Panc1 (cell line): ENCODE data around the gene ZNG1E. TPM values are rescaled to one million over a fixed set of nuclear protein-coding genes. Genes with fewer than 3 reads are reported as not detected.
"Not testable (repeated sequence)": the region's sequence is repeated elsewhere in the genome, so short reads cannot be mapped to it uniquely, and the experiment has no call there.

Experiments
- ATAC-seq: fragments of 200-7000 bp; cut with Tn5 transposase; 2 replicates; pipeline ENCODE4 v1.9.1; 2020; ENCODE audit warnings: mild to moderate bottlenecking, moderate library complexity
- Bru-seq: library from RNA; stranded (reverse); fragments of 400-500 nt; gene quantifications from one replicate; lab custom pipeline; 2021; lab: Mats Ljungman, UMichigan
- BruChase-seq, 2 experiments: library from RNA; stranded (reverse); fragments of 400-500 nt; gene quantifications; one replicate each; lab custom pipeline; 2021; lab: Mats Ljungman, UMichigan
- BruUV-seq: library from RNA; stranded (reverse); fragments of 400-500 nt; replicated peaks from 2 replicates; lab custom pipeline; 2021; lab: Mats Ljungman, UMichigan
- CTCF ChIA-PET: fragments of 300-600 bp; sonication (Branson Sonifier 250); formaldehyde crosslinking; loops from one replicate; lab custom pipeline; 2022; ENCODE audit warnings: antibody characterized with exemption; lab: Charles Lee
- POLR2A ChIA-PET: fragments of 300-600 bp; sonication (Branson Sonifier 250); formaldehyde crosslinking; loops from one replicate; lab custom pipeline; 2022; ENCODE audit warnings: antibody characterized with exemption; lab: Charles Lee
- DNase-seq: peaks from one replicate; pipeline ENCODE4 v3.0.0-alpha.2; 2010; ENCODE audit warnings: low read depth, low spot score
- H3K27ac ChIP-seq: 2 replicates; pipeline ENCODE4 v1.5.1; 2011; ENCODE audit warnings: mild to moderate bottlenecking, low read length, inconsistent platforms
- H3K27me3 ChIP-seq: fragments of 200-500 bp; sonication (Bioruptor generic); 2 replicates; pipeline ENCODE4 v1.6.0; 2014; ENCODE audit warnings: low read length, inconsistent platforms; ENCODE audit not compliant: control insufficient read depth, insufficient read depth
- H3K36me3 ChIP-seq: fragments of 200-500 bp; sonication (Bioruptor generic); 2 replicates; pipeline ENCODE4 v1.5.1; 2014; ENCODE audit warnings: inconsistent platforms, mild to moderate bottlenecking, low read length, moderate library complexity; ENCODE audit not compliant: control insufficient read depth, insufficient read depth
- H3K4me1 ChIP-seq: 2 replicates; pipeline ENCODE4 v1.5.1; 2011; ENCODE audit warnings: inconsistent platforms, mild to moderate bottlenecking, low read length, moderate library complexity; ENCODE audit not compliant: control insufficient read depth, insufficient read depth
- H3K4me3 ChIP-seq, 2 experiments: 2 replicates each; pipeline ENCODE4 v1.5.1; 2011 to 2012; ENCODE audit warnings: low read depth in 2 of 2, low read length in 2 of 2, mild to moderate bottlenecking in 2 of 2, inconsistent platforms in 1 of 2, moderate library complexity in 1 of 2
- H3K9me3 ChIP-seq: fragments of 200-500 bp; sonication (Bioruptor generic); 2 replicates; pipeline ENCODE4 v1.5.1; 2014; ENCODE audit warnings: low read depth, mild to moderate bottlenecking, inconsistent platforms, low read length, moderate library complexity; ENCODE audit not compliant: control insufficient read depth, insufficient read depth
- in situ Hi-C: cut with HindIII; loops from 2 replicates; pipeline ENCODE4 v1.10.0; 2016; ENCODE audit warnings: low sequenced_read_pairs, low pct_unique_long_range_greater_than_20kb
- intact Hi-C: fragments of 100-400 bp; cut with micrococcal nuclease; formaldehyde crosslinking; loops from one replicate; pipeline ENCODE4 v1.10.0; 2022; ENCODE audit not compliant: unreplicated experiment
- long read RNA-seq: library from polyadenylated mRNA; unstranded; transcript quantifications from one replicate; pipeline ENCODE4 v2.0.0, GENCODE V29; 2021; ENCODE audit not compliant: unreplicated experiment
- polyA plus RNA-seq: library from polyadenylated mRNA; unstranded; fragments of >200 nt; gene quantifications from one replicate; pipeline ENCODE4 v1.2.1, GENCODE V29; 2012; ENCODE audit warnings: missing spikeins; ENCODE audit not compliant: insufficient read length
- total RNA-seq: library from RNA; stranded (reverse); gene quantifications from one replicate; pipeline ENCODE4 v1.2.1, GENCODE V29; 2021; ENCODE audit not compliant: unreplicated experiment

Gene ZNG1E
- total RNA-seq: 22.9 TPM
- polyA plus RNA-seq: 18.4 TPM
- percentile 73 among the genes with signal in this experiment for Bru-seq, nascent RNA
- percentile 71 among the genes with signal in this experiment for BruChase-seq, experiment 1, labeled RNA remaining after a 2-hour chase
- BruChase-seq, experiment 2, labeled RNA remaining after a 6-hour chase: percentile 61 among the genes with signal in this experiment
- long read RNA-seq, transcript CBWD5-202 (3 exons, 1,347 nt): major isoform, 12 of 38 reads
- long read RNA-seq, transcript CBWD5-207 (15 exons, 1,791 nt): major isoform, 12 of 38 reads
- long read RNA-seq, partial matches to known transcripts: 1 of 38 reads
- long read RNA-seq, other reads (novel, unspliced or antisense): 10 of 38 reads

DNA sequence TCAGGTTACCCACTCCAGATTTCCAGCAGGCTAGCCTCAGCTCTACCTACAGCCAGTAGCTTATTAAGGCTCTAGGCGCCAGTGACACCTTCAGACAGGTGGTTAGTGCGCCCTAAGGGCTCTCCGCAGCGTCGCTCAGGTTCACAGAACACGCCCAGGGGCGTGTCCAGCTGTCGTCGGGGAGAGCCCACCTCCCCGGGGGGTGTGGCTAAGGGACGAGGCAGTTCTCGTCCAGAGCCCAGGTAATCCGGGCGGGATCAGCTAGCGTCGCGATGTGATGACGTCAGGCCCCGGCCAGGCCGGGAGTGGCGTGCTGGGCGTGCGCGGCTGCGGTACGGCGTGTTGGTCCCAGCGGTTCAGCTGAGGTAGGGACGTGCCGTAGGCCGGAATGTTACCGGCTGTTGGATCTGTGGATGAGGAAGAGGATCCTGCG lies at the start of gene ZNG1E:
ZNG1E (plus strand) TSS at position 340 of the 433 bp plus-strand sequence; CDS start at position 389, 49 bp downstream.
- H3K27me3 ChIP-seq, intact Hi-C loops: not testable (repeated sequence)

DNA sequence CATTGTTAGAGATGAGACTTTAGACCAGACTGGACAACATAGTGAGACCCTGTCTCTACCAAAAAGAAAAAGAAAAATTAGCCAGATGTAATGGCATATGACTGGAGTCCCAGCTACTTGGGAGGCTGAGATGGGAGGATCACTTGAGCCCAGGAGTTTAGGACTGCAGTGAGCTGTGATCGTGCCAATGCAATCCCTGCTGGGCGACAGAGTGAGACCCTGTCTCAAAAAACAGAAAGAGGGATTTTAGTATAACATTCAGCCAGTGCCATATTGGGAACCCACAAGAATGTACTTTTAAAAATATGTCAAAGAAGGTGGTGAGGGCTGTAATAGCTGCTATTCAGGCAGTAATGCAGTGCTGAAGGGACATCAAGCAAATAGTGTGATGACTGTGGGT lies 2.1 kb upstream of the ZNG1E start:
- POLR2A ChIA-PET, H3K36me3 ChIP-seq, H3K4me3 ChIP-seq, CTCF ChIA-PET, BruUV-seq, H3K27me3 ChIP-seq, in situ Hi-C loops, ATAC-seq, H3K4me1 ChIP-seq, H3K9me3 ChIP-seq, intact Hi-C loops, H3K27ac ChIP-seq, DNase-seq: not testable (repeated sequence)

More for the DNA sequence above, at the start of gene ZNG1E:
- H3K4me3 ChIP-seq: peak within 1 kb of the TSS; percentile 35 to 55
- DNase-seq, H3K27ac ChIP-seq, in situ Hi-C loops, BruUV-seq, H3K4me1 ChIP-seq, H3K9me3 ChIP-seq, CTCF ChIA-PET, H3K36me3 ChIP-seq, POLR2A ChIA-PET, ATAC-seq: not testable (repeated sequence)

DNA sequence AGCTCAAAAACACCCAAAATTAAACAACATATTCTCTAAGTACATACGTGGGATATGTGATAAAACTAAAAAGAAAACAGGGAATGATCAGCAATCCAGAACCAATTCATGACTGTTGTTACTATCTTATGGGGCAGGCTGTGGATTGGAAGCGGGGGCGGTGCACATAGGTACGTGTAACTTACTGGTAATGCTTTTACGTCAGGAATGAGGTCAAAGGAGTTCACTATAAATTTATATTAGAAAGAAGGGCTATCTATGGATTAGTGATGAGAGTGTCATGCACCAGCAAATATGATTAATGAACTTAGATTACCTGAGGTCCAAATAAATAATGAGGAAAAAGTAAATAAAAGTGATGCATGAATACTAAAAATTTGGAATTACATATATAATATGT lies 710 bp upstream of the ZNG1E start:
- H3K4me1 ChIP-seq, POLR2A ChIA-PET, H3K27ac ChIP-seq, BruUV-seq, H3K27me3 ChIP-seq, H3K36me3 ChIP-seq, ATAC-seq, intact Hi-C loops, in situ Hi-C loops, DNase-seq, H3K9me3 ChIP-seq, H3K4me3 ChIP-seq, CTCF ChIA-PET: not testable (repeated sequence)

DNA sequence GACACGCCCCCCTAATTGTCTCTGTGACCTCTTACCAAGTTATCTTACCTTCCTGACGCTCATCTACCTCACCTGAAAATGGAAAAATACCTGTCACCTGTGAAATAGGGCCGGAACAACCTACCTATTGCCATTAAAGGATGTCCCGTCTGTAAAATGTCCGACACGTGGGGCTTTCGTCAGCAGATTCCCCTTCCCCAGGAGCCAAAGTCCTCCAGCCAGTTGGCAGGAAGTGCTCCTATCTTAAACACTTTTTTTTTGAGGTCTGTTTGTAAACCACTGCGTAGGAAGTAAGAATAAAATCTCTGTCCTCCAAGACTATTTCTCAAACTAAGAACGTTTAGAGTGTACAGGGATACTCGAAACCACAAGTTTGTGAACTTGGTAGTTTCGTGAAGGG lies 661 bp downstream of the ZNG1E start:
- ATAC-seq, POLR2A ChIA-PET, intact Hi-C loops, H3K27me3 ChIP-seq, H3K9me3 ChIP-seq, DNase-seq, CTCF ChIA-PET, H3K36me3 ChIP-seq, H3K27ac ChIP-seq, in situ Hi-C loops, H3K4me1 ChIP-seq: not testable (repeated sequence)
- H3K4me3 ChIP-seq: peak overlapping the region; percentile 35 to 53
- TSS peak; percentile 81 for BruUV-seq

DNA sequence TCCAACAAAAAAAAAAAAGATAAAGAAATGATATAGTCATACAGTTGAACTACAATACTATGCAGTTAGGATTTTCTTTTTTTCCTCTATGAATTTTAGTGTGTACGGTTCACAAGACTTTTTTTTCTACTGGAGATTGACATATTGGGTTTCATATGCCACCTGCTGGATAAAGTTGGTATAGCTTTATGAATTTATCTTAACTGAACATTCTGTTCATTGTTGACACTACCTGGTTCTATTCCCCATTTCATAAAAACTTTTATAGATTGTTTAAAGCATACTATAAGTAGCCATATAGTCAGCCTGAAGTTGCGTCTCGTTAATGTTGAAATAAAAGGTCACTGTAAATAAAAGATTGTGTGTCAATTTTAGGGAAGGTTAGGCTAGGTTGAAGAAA lies 2.8 kb downstream of the ZNG1E start:
- H3K36me3 ChIP-seq, H3K4me3 ChIP-seq, H3K27me3 ChIP-seq, in situ Hi-C loops, intact Hi-C loops, H3K9me3 ChIP-seq, H3K4me1 ChIP-seq, ATAC-seq, CTCF ChIA-PET, DNase-seq, H3K27ac ChIP-seq, BruUV-seq, POLR2A ChIA-PET: not testable (repeated sequence)

DNA sequence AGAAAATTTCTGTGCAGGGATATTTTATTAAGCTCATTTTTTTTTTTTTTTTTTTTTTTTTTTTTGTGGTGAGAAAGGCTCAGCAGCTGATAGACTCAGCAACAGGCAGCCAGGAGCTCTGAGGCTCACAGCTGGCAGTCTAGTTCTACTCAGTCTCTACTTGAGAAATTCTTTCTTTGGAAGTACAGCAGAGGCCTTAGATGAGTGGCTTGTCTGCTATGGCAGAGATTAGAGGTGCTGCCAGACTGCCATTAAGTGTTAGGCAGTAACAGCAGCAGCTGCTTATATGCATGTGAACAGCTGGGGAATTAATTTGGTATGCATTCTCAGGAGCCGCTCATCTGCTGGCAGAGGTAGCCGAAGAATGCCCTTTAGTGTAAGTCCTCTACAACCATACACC lies 27.8 kb downstream of the ZNG1E start:
- H3K4me1 ChIP-seq, in situ Hi-C loops, BruUV-seq, POLR2A ChIA-PET, H3K27ac ChIP-seq, H3K27me3 ChIP-seq, DNase-seq, H3K4me3 ChIP-seq, H3K36me3 ChIP-seq, CTCF ChIA-PET, ATAC-seq, intact Hi-C loops, H3K9me3 ChIP-seq: not testable (repeated sequence)

DNA sequence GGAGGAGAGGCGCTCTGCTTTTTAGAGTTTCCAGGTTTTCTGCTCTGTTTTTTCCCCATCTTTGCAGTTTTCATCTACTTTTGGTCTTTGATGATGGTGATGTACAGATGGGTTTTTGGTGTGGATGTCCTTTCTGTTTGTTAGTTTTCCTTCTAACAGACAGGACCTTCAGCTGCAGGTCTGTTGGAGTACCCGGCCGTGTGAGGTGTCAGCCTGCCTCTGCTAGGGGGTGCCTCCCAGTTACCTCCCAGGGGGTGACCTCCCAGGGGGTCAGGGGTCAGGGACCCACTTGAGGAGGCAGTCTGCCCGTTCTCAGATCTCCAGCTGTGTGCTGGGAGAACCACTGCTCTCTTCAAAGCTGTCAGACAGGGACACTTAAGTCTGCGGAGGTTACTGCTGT lies 38.7 kb downstream of the ZNG1E start:
- ATAC-seq, H3K9me3 ChIP-seq, BruUV-seq, H3K4me1 ChIP-seq, DNase-seq, H3K36me3 ChIP-seq, POLR2A ChIA-PET, H3K4me3 ChIP-seq, H3K27ac ChIP-seq, in situ Hi-C loops, intact Hi-C loops, H3K27me3 ChIP-seq, CTCF ChIA-PET: not testable (repeated sequence)
